Activated CD8-positive, alpha-beta memory T cell treated with anti-CD3 and anti-CD28 coated beads, Interleukin-2, amount 50 U/mL, for 24 hours (primary cell): ENCODE results near the gene SEMA4A.
"Not testable (repeated sequence)": the region's sequence is repeated elsewhere in the genome, so short reads cannot be mapped to it uniquely, and the experiment has no call there.

ENCODE experiments used
- DNase-seq: peaks from one replicate; pipeline ENCODE4 v3.0.0-alpha.2; 2020; ENCODE audit errors: extremely low read depth

Gene SEMA4A

GRCh38 chr1:156160000-156160742, 6.8 kb downstream of the SEMA4A start:
- DNase-seq, result no peak

- DNase-seq, result no peak
Measured at GRCh38 chr1:156160743-156161171, 7.4 kb downstream of the SEMA4A start.

GRCh38 chr1:156162430-156163037, 9.1 kb downstream of the SEMA4A start:
- DNase-seq, result no peak

GRCh38 chr1:156163712-156164111, 10.3 kb downstream of the SEMA4A start:
- DNase-seq, result no peak

- no peak for DNase-seq
Measured at GRCh38 chr1:156164125-156164831, 10.9 kb downstream of the SEMA4A start.

GRCh38 chr1:156165083-156165482, 11.7 kb downstream of the SEMA4A start:
- no peak for DNase-seq

- DNase-seq, result no peak
Measured at GRCh38 chr1:156167536-156167935, 14.2 kb downstream of the SEMA4A start.

- no peak for DNase-seq
Measured at GRCh38 chr1:156172696-156173470, 19.5 kb downstream of the SEMA4A start.

GRCh38 chr1:156176610-156177210, 23.3 kb downstream of the SEMA4A start:
- no peak for DNase-seq

GRCh38 chr1:156177919-156178654, 24.7 kb downstream of the SEMA4A start:
- no peak for DNase-seq

GRCh38 chr1:156180471-156180870, 27.1 kb downstream of the SEMA4A start:
- no peak for DNase-seq

- not testable (repeated sequence) for DNase-seq
Measured at GRCh38 chr1:156181391-156181924, 28.1 kb downstream of the SEMA4A start.

GRCh38 chr1:156182010-156182779, 28.8 kb downstream of the SEMA4A start:
- DNase-seq, result not testable (repeated sequence)

GRCh38 chr1:156186347-156187177, 33.2 kb downstream of the SEMA4A start:
- not testable (repeated sequence) for DNase-seq

GRCh38 chr1:156190265-156190664, 36.9 kb downstream of the SEMA4A start:
- DNase-seq, result not testable (repeated sequence)

GRCh38 chr1:156191292-156191964, 38.0 kb downstream of the SEMA4A start:
- no peak for DNase-seq

GRCh38 chr1:156193208-156193487, 39.8 kb downstream of the SEMA4A start:
- DNase-seq, result no peak

- DNase-seq, result peak; percentile 91
Measured at GRCh38 chr1:156193488-156194299, 40.3 kb downstream of the SEMA4A start, which contains the start of gene SLC25A44. SLC25A44 (plus strand) TSS chr1:156194104; CDS start chr1:156199848, 5,744 bp downstream.
